HEK293 (cell line): Measurements from ENCODE around the gene IGSF10.

ENCODE experiments used
- SETDB1 ChIP-seq: IDR thresholded peaks from one replicate; pipeline ENCODE4 v1.6.1; 2017; ENCODE audit warnings: mild to moderate bottlenecking, low read length, moderate library complexity, mixed read lengths; ENCODE audit not compliant: insufficient read length
- ZBTB17 ChIP-seq: fragments of 450-650 bp; formaldehyde crosslinking; IDR thresholded peaks from 2 replicates; pipeline ENCODE4 v1.5.1; 2016; ENCODE audit warnings: missing biosample characterization, missing genetic modification characterization
- ZNF16 ChIP-seq: fragments of 450-650 bp; formaldehyde crosslinking; IDR thresholded peaks from 2 replicates; pipeline ENCODE4 v1.5.1; 2016; ENCODE audit warnings: low read depth, missing biosample characterization, missing genetic modification characterization
- ZNF335 ChIP-seq: fragments of 450-650 bp; formaldehyde crosslinking; conservative IDR thresholded peaks from 2 replicates; pipeline ENCODE4 v1.5.1; 2016; ENCODE audit warnings: missing biosample characterization, missing genetic modification characterization
- ZNF366 ChIP-seq: fragments of 450-650 bp; formaldehyde crosslinking; conservative IDR thresholded peaks from 2 replicates; pipeline ENCODE4 v1.5.1; 2016; ENCODE audit warnings: missing biosample characterization, missing genetic modification characterization
- TF ChIP-seq, protein P1 (sequence below): fragments of 450-650 bp; formaldehyde crosslinking; IDR thresholded peaks from 2 replicates; pipeline ENCODE4 v1.5.1; 2016; ENCODE audit warnings: missing biosample characterization, missing genetic modification characterization
- TF ChIP-seq, protein P2 (sequence below): fragments of 450-650 bp; formaldehyde crosslinking; IDR thresholded peaks from 2 replicates; pipeline ENCODE4 v1.5.1; 2016; ENCODE audit warnings: missing biosample characterization, missing genetic modification characterization
- TF ChIP-seq, protein P3 (sequence below): fragments of 450-650 bp; formaldehyde crosslinking; IDR thresholded peaks from 2 replicates; pipeline ENCODE4 v1.5.1; 2016; ENCODE audit warnings: missing biosample characterization, missing genetic modification characterization, low read depth
- TF ChIP-seq, protein P4 (sequence below): fragments of 450-650 bp; formaldehyde crosslinking; IDR thresholded peaks from 2 replicates; pipeline ENCODE4 v1.5.1; 2017; ENCODE audit warnings: missing biosample characterization, missing genetic modification characterization
- TF ChIP-seq, protein P5 (sequence below): fragments of 450-650 bp; formaldehyde crosslinking; IDR thresholded peaks from 2 replicates; pipeline ENCODE4 v1.5.1; 2016; ENCODE audit warnings: missing biosample characterization, missing genetic modification characterization, borderline replicate concordance

DNA sequence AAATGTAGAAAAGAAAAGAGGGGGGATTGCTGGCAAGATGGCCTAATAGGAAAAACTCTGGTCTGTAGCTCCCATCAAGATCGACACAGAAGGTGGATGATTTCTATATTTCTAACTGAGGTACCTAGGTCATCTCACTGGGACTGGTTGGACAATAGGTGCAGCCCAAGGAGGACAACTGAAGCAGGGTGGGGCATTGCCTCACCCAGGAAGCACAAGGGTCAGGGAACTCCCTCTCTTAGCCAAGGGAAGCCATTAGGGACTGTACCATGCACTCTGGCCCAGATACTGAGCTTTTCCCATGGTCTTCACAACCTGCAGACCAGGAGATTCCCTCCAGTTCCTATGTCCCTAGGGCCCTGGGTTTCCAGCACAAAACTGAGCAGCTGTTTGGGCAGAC lies 22.6 kb upstream of the IGSF10 start:
- TF ChIP-seq SETDB1, result no peak
- TF ChIP-seq, protein P1, sequence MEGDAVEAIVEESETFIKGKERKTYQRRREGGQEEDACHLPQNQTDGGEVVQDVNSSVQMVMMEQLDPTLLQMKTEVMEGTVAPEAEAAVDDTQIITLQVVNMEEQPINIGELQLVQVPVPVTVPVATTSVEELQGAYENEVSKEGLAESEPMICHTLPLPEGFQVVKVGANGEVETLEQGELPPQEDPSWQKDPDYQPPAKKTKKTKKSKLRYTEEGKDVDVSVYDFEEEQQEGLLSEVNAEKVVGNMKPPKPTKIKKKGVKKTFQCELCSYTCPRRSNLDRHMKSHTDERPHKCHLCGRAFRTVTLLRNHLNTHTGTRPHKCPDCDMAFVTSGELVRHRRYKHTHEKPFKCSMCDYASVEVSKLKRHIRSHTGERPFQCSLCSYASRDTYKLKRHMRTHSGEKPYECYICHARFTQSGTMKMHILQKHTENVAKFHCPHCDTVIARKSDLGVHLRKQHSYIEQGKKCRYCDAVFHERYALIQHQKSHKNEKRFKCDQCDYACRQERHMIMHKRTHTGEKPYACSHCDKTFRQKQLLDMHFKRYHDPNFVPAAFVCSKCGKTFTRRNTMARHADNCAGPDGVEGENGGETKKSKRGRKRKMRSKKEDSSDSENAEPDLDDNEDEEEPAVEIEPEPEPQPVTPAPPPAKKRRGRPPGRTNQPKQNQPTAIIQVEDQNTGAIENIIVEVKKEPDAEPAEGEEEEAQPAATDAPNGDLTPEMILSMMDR (tag by site-specific recombination), result no peak
- TF ChIP-seq ZNF366 (tag by site-specific recombination), result no peak
- TF ChIP-seq, protein P2, sequence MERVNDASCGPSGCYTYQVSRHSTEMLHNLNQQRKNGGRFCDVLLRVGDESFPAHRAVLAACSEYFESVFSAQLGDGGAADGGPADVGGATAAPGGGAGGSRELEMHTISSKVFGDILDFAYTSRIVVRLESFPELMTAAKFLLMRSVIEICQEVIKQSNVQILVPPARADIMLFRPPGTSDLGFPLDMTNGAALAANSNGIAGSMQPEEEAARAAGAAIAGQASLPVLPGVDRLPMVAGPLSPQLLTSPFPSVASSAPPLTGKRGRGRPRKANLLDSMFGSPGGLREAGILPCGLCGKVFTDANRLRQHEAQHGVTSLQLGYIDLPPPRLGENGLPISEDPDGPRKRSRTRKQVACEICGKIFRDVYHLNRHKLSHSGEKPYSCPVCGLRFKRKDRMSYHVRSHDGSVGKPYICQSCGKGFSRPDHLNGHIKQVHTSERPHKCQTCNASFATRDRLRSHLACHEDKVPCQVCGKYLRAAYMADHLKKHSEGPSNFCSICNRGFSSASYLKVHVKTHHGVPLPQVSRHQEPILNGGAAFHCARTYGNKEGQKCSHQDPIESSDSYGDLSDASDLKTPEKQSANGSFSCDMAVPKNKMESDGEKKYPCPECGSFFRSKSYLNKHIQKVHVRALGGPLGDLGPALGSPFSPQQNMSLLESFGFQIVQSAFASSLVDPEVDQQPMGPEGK, result no peak
- TF ChIP-seq ZNF16 (tag by site-specific recombination), result no peak
- TF ChIP-seq ZNF335 (tag by site-specific recombination), result no peak
- TF ChIP-seq, protein P3, sequence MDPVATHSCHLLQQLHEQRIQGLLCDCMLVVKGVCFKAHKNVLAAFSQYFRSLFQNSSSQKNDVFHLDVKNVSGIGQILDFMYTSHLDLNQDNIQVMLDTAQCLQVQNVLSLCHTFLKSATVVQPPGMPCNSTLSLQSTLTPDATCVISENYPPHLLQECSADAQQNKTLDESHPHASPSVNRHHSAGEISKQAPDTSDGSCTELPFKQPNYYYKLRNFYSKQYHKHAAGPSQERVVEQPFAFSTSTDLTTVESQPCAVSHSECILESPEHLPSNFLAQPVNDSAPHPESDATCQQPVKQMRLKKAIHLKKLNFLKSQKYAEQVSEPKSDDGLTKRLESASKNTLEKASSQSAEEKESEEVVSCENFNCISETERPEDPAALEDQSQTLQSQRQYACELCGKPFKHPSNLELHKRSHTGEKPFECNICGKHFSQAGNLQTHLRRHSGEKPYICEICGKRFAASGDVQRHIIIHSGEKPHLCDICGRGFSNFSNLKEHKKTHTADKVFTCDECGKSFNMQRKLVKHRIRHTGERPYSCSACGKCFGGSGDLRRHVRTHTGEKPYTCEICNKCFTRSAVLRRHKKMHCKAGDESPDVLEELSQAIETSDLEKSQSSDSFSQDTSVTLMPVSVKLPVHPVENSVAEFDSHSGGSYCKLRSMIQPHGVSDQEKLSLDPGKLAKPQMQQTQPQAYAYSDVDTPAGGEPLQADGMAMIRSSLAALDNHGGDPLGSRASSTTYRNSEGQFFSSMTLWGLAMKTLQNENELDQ, result no peak
- no peak for TF ChIP-seq ZBTB17 (tag by site-specific recombination)
- TF ChIP-seq, protein P4, sequence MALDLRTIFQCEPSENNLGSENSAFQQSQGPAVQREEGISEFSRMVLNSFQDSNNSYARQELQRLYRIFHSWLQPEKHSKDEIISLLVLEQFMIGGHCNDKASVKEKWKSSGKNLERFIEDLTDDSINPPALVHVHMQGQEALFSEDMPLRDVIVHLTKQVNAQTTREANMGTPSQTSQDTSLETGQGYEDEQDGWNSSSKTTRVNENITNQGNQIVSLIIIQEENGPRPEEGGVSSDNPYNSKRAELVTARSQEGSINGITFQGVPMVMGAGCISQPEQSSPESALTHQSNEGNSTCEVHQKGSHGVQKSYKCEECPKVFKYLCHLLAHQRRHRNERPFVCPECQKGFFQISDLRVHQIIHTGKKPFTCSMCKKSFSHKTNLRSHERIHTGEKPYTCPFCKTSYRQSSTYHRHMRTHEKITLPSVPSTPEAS (tag by site-specific recombination), result no peak
- TF ChIP-seq, protein P5, sequence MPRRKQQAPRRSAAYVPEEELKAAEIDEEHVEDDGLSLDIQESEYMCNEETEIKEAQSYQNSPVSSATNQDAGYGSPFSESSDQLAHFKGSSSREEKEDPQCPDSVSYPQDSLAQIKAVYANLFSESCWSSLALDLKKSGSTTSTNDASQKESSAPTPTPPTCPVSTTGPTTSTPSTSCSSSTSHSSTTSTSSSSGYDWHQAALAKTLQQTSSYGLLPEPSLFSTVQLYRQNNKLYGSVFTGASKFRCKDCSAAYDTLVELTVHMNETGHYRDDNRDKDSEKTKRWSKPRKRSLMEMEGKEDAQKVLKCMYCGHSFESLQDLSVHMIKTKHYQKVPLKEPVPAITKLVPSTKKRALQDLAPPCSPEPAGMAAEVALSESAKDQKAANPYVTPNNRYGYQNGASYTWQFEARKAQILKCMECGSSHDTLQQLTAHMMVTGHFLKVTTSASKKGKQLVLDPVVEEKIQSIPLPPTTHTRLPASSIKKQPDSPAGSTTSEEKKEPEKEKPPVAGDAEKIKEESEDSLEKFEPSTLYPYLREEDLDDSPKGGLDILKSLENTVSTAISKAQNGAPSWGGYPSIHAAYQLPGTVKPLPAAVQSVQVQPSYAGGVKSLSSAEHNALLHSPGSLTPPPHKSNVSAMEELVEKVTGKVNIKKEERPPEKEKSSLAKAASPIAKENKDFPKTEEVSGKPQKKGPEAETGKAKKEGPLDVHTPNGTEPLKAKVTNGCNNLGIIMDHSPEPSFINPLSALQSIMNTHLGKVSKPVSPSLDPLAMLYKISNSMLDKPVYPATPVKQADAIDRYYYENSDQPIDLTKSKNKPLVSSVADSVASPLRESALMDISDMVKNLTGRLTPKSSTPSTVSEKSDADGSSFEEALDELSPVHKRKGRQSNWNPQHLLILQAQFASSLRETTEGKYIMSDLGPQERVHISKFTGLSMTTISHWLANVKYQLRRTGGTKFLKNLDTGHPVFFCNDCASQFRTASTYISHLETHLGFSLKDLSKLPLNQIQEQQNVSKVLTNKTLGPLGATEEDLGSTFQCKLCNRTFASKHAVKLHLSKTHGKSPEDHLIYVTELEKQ (tag by site-specific recombination), result no peak
